GM12878 (cell line): Measurements from ENCODE around the gene SPPL3. TPM values are rescaled to one million over a fixed set of nuclear protein-coding genes. Genes with fewer than 3 reads are reported as not detected.

Experiments
- ATF7 ChIP-seq: fragments of 450-650 bp; IDR thresholded peaks from 2 replicates; pipeline ENCODE4 v1.6.1; 2016; ENCODE audit warnings: low read depth, mild to moderate bottlenecking
- CHD2 ChIP-seq: IDR thresholded peaks from 2 replicates; pipeline ENCODE4 v1.6.1; 2011; ENCODE audit warnings: low read depth, low read length, improper control_type of control experiment, borderline replicate concordance
- DPF2 ChIP-seq: fragments of 450-650 bp; IDR thresholded peaks from 2 replicates; pipeline ENCODE4 v1.6.1; 2017; ENCODE audit warnings: mild to moderate bottlenecking
- EP300 ChIP-seq, 2 experiments: fragments of 150-350 bp in 1 of 2; IDR thresholded peaks; 2 replicates each; pipeline ENCODE4 v1.6.1; 2011 to 2012; ENCODE audit warnings: low read depth in 2 of 2, low read length in 2 of 2, borderline replicate concordance in 1 of 2, improper control_type of control experiment in 1 of 2, inconsistent platforms in 1 of 2; ENCODE audit not compliant: control insufficient read depth in 1 of 2
- EZH2 ChIP-seq: IDR thresholded peaks from 2 replicates; pipeline ENCODE4 v1.6.1; 2012; ENCODE audit warnings: low read depth, mild to moderate bottlenecking, control low read depth, inconsistent platforms, low read length, borderline replicate concordance; ENCODE audit not compliant: control insufficient read depth
- IKZF1 ChIP-seq: fragments of 450-650 bp; conservative IDR thresholded peaks from 2 replicates; pipeline ENCODE4 v1.6.1; 2017; ENCODE audit warnings: antibody characterized with exemption, mild to moderate bottlenecking
- MYB ChIP-seq: fragments of 150-350 bp; IDR thresholded peaks from 2 replicates; pipeline ENCODE4 v1.6.1; 2014; ENCODE audit warnings: mild to moderate bottlenecking, low read depth, low read length, borderline replicate concordance
- NBN ChIP-seq: fragments of 450-650 bp; IDR thresholded peaks from 2 replicates; pipeline ENCODE4 v1.6.1; 2016
- NFIC ChIP-seq: IDR thresholded peaks from 2 replicates; pipeline ENCODE4 v1.6.1; 2012; ENCODE audit warnings: low read depth, mild to moderate bottlenecking, inconsistent platforms, low read length, moderate library complexity
- NFYB ChIP-seq: IDR thresholded peaks from 2 replicates; pipeline ENCODE4 v1.6.1; 2011; ENCODE audit warnings: low read depth, mild to moderate bottlenecking, low read length, improper control_type of control experiment, moderate library complexity; ENCODE audit not compliant: insufficient read depth
- POLR2A ChIP-seq: IDR thresholded peaks from 2 replicates; pipeline ENCODE4 v1.6.1; 2011; ENCODE audit warnings: low read depth, mild to moderate bottlenecking, low read length
- RB1 ChIP-seq: fragments of 450-650 bp; formaldehyde crosslinking; IDR thresholded peaks from 2 replicates; pipeline ENCODE4 v1.6.1; 2017; ENCODE audit warnings: mild to moderate bottlenecking, borderline replicate concordance
- RFX5 ChIP-seq: IDR thresholded peaks from 2 replicates; pipeline ENCODE4 v1.6.1; 2011; ENCODE audit warnings: low read depth, low read length, improper control_type of control experiment
- RUNX3 ChIP-seq: IDR thresholded peaks from 2 replicates; pipeline ENCODE4 v1.6.1; 2012; ENCODE audit warnings: low read length, inconsistent platforms
- SMAD5 ChIP-seq: IDR thresholded peaks from 2 replicates; pipeline ENCODE4 v1.6.1; 2016; ENCODE audit warnings: antibody characterized with exemption, low read depth
- SP1 ChIP-seq: IDR thresholded peaks from one replicate; pipeline ENCODE4 v1.6.1; 2011; ENCODE audit warnings: low read depth, low read length
- ZNF24 ChIP-seq: fragments of 450-650 bp; IDR thresholded peaks from 2 replicates; pipeline ENCODE4 v1.6.1; 2017; ENCODE audit warnings: antibody characterized with exemption, mild to moderate bottlenecking
- polyA plus RNA-seq, 11 experiments: library from polyadenylated mRNA; depleted of rRNA in 4 of 11; unstranded in 6 of 11; stranded (reverse) in 5 of 11; fragments of >200 nt; fragmentation: Nextera tagmentation in 4 of 11; fragmentation: Illumina TruSeq in 1 of 11; extraction: Ambion mirVana in 4 of 11; extraction: Trizol in 1 of 11; gene quantifications; 1 replicate in 1 of 11; 2 replicates in 10 of 11; pipeline versions ENCODE4 v1.2.1 to v1.2.3, GENCODE V29; 2011 to 2016; ENCODE audit warnings: inconsistent platforms in 2 of 11, missing spikeins in 2 of 11, low read depth in 1 of 11
- total RNA-seq, 4 experiments: library from RNA; depleted of rRNA in 3 of 4; stranded (reverse); fragments of >200 nt in 3 of 4; fragmentation: Illumina TruSeq in 1 of 4; extraction: Trizol in 1 of 4; gene quantifications; 2 replicates each; pipeline versions ENCODE4 v1.2.1 to v1.2.3, GENCODE V29; 2013 to 2021
- TF ChIP-seq, protein P1 (sequence below): IDR thresholded peaks from 2 replicates; pipeline ENCODE4 v1.6.1; 2011; ENCODE audit warnings: low read depth, mild to moderate bottlenecking, low read length, moderate library complexity, borderline replicate concordance; ENCODE audit errors: extremely low read depth
- TF ChIP-seq, protein P2 (sequence below): IDR thresholded peaks from 2 replicates; pipeline ENCODE4 v1.6.1; 2011; ENCODE audit warnings: mild to moderate bottlenecking, low read depth, low read length, moderate library complexity; ENCODE audit not compliant: insufficient replicate concordance
- TF ChIP-seq, protein P3 (sequence below): IDR thresholded peaks from 2 replicates; pipeline ENCODE4 v1.6.1; 2011; ENCODE audit warnings: borderline replicate concordance, low read depth, mild to moderate bottlenecking, moderate library complexity, mixed read lengths, low read length; ENCODE audit not compliant: insufficient read depth; ENCODE audit errors: extremely low read length
- TF ChIP-seq, protein P4 (sequence below): fragments of 450-650 bp; IDR thresholded peaks from 2 replicates; pipeline ENCODE4 v1.6.1; 2017; ENCODE audit warnings: low read depth, mild to moderate bottlenecking, moderate library complexity
- TF ChIP-seq, protein P5 (sequence below): IDR thresholded peaks from 2 replicates; pipeline ENCODE4 v1.6.1; 2011; ENCODE audit warnings: borderline replicate concordance, low read depth, mild to moderate bottlenecking, moderate library complexity, low read length; ENCODE audit not compliant: insufficient read depth, poor library complexity, severe bottlenecking
- TF ChIP-seq, protein P6 (sequence below): fragments of 450-650 bp; IDR thresholded peaks from 2 replicates; pipeline ENCODE4 v1.6.1; 2017; ENCODE audit warnings: mild to moderate bottlenecking

SPPL3 gene
- total and polyA plus RNA-seq, 10 of the 15 experiments (the other 5 are each of a cell fraction or from before 2014, with no cell fraction given): 4.3 to 45.5 (median 11.7) TPM

DNA sequence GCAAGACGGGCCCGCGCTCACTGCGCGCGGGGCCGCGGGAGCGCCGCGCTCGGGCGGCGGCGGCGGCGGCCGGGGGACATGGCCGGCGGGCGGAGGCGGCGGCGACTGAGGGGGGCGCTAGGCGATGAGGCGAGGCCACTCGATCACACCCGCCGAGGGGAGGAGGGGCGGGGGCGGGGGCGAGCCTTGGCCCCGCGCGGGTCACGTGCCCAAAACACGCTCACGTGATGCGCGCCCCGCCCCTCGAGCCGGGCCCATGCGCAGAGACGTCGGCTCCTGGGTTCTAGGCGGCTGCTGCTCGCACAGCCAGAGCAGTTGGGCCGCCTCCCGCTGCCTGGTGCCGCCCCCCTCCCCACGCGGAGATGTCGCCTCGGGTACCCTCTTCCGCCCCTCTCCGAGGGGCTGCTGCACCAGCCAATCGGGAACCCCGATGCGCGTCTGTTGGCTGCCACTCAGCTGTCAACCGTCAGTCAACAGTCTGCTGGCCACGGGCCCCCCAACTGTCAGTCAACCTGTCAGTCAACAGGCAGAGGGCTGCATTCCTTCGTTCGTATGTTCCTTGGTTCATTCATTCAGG lies at the start of gene SPPL3 (continued):
- no peak for TF ChIP-seq ATF7
- peak; percentile 19 for TF ChIP-seq SP1
- TF ChIP-seq SMAD5: no peak
- TF ChIP-seq EZH2: no peak
- TF ChIP-seq, protein P1, sequence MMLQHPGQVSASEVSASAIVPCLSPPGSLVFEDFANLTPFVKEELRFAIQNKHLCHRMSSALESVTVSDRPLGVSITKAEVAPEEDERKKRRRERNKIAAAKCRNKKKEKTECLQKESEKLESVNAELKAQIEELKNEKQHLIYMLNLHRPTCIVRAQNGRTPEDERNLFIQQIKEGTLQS: peak; percentile 99
- peak; percentile 71 for TF ChIP-seq POLR2A
- TF ChIP-seq RFX5: no peak
- no peak for TF ChIP-seq NFIC
- no peak; the same call in none of the 2 replicates for TF ChIP-seq IKZF1
- no peak for TF ChIP-seq RUNX3
- TF ChIP-seq, protein P2, sequence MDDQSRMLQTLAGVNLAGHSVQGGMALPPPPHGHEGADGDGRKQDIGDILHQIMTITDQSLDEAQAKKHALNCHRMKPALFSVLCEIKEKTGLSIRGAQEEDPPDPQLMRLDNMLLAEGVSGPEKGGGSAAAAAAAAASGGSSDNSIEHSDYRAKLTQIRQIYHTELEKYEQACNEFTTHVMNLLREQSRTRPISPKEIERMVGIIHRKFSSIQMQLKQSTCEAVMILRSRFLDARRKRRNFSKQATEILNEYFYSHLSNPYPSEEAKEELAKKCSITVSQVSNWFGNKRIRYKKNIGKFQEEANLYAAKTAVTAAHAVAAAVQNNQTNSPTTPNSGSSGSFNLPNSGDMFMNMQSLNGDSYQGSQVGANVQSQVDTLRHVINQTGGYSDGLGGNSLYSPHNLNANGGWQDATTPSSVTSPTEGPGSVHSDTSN: peak; percentile 93
- TF ChIP-seq RB1: no peak; the same call in 1 of the 2 replicates
- TF ChIP-seq, protein P3, sequence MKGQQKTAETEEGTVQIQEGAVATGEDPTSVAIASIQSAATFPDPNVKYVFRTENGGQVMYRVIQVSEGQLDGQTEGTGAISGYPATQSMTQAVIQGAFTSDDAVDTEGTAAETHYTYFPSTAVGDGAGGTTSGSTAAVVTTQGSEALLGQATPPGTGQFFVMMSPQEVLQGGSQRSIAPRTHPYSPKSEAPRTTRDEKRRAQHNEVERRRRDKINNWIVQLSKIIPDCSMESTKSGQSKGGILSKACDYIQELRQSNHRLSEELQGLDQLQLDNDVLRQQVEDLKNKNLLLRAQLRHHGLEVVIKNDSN: peak; percentile 99
- TF ChIP-seq, protein P4, sequence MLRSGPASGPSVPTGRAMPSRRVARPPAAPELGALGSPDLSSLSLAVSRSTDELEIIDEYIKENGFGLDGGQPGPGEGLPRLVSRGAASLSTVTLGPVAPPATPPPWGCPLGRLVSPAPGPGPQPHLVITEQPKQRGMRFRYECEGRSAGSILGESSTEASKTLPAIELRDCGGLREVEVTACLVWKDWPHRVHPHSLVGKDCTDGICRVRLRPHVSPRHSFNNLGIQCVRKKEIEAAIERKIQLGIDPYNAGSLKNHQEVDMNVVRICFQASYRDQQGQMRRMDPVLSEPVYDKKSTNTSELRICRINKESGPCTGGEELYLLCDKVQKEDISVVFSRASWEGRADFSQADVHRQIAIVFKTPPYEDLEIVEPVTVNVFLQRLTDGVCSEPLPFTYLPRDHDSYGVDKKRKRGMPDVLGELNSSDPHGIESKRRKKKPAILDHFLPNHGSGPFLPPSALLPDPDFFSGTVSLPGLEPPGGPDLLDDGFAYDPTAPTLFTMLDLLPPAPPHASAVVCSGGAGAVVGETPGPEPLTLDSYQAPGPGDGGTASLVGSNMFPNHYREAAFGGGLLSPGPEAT: no peak
- peak; percentile 60; the same call in 1 of the 2 replicates for TF ChIP-seq CHD2
- TF ChIP-seq DPF2: peak; percentile 92
- no peak for TF ChIP-seq NFYB
- no peak for TF ChIP-seq NBN
- no peak for TF ChIP-seq MYB
- TF ChIP-seq, protein P5, sequence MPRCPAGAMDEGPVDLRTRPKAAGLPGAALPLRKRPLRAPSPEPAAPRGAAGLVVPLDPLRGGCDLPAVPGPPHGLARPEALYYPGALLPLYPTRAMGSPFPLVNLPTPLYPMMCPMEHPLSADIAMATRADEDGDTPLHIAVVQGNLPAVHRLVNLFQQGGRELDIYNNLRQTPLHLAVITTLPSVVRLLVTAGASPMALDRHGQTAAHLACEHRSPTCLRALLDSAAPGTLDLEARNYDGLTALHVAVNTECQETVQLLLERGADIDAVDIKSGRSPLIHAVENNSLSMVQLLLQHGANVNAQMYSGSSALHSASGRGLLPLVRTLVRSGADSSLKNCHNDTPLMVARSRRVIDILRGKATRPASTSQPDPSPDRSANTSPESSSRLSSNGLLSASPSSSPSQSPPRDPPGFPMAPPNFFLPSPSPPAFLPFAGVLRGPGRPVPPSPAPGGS: no peak
- no peak for TF ChIP-seq EP300 (IDR thresholded peaks at IDR 0.05; ENCODE audit: borderline replicate concordance in 1 of 2, control insufficient read depth in 1 of 2, low read depth in 2 of 2, low read length in 2 of 2)
- TF ChIP-seq, protein P6, sequence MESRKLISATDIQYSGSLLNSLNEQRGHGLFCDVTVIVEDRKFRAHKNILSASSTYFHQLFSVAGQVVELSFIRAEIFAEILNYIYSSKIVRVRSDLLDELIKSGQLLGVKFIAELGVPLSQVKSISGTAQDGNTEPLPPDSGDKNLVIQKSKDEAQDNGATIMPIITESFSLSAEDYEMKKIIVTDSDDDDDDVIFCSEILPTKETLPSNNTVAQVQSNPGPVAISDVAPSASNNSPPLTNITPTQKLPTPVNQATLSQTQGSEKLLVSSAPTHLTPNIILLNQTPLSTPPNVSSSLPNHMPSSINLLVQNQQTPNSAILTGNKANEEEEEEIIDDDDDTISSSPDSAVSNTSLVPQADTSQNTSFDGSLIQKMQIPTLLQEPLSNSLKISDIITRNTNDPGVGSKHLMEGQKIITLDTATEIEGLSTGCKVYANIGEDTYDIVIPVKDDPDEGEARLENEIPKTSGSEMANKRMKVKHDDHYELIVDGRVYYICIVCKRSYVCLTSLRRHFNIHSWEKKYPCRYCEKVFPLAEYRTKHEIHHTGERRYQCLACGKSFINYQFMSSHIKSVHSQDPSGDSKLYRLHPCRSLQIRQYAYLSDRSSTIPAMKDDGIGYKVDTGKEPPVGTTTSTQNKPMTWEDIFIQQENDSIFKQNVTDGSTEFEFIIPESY: no peak
- peak; percentile 10; the same call in 1 of the 2 replicates for TF ChIP-seq ZNF24
